Keratinocyte (primary cell): Measurements from ENCODE around the gene NFATC2. TPM values are rescaled to one million over a fixed set of nuclear protein-coding genes. Genes with fewer than 3 reads are reported as not detected.

ENCODE experiments used
- DNase-seq: peaks from one replicate; pipeline ENCODE4 v3.0.0-alpha.2; 2011; ENCODE audit warnings: low read depth, missing footprints, low spot score
- FAIRE-seq: peaks from 2 replicates; lab custom pipeline; 2011; peaks lifted over from hg19 to GRCh38; lab: Jason Lieb, UNC
- H2AFZ ChIP-seq: 2 replicates; pipeline ENCODE4 v1.6.0; 2012; ENCODE audit warnings: low read length, control low read depth, inconsistent platforms; ENCODE audit not compliant: control insufficient read depth
- H3K27ac ChIP-seq: 2 replicates; pipeline ENCODE4 v1.5.1; 2011; ENCODE audit warnings: low read length; ENCODE audit not compliant: control insufficient read depth, insufficient read depth
- H3K27me3 ChIP-seq: 3 replicates; pipeline ENCODE4 v1.6.0; 2011; ENCODE audit warnings: low read length; ENCODE audit not compliant: control insufficient read depth, insufficient read depth; ENCODE audit errors: extremely low read depth
- H3K36me3 ChIP-seq, 2 experiments: 2 replicates in 1 of 2; 3 replicates in 1 of 2; pipeline ENCODE4 v1.5.1; 2011; ENCODE audit warnings: low read length in 2 of 2, mild to moderate bottlenecking in 1 of 2; ENCODE audit not compliant: control insufficient read depth in 2 of 2, insufficient read depth in 2 of 2; ENCODE audit errors: extremely low read depth in 1 of 2
- H3K4me1 ChIP-seq: 3 replicates; pipeline ENCODE4 v1.5.1; 2011; ENCODE audit warnings: low read length; ENCODE audit not compliant: control insufficient read depth, insufficient read depth; ENCODE audit errors: extremely low read depth
- H3K4me2 ChIP-seq: 3 replicates; pipeline ENCODE4 v1.6.0; 2011; ENCODE audit warnings: low read depth, low read length; ENCODE audit not compliant: control insufficient read depth, insufficient read depth; ENCODE audit errors: extremely low read depth
- H3K4me3 ChIP-seq, 3 experiments: fragments of 200-600 bp in 1 of 3; sonication (generic) in 1 of 3; 2 replicates in 2 of 3; 3 replicates in 1 of 3; pipeline ENCODE4 v1.5.1; 2011 to 2016; ENCODE audit warnings: low read length in 3 of 3, mild to moderate bottlenecking in 3 of 3, control low read depth in 2 of 3, inconsistent platforms in 1 of 3, low read depth in 1 of 3, mixed read lengths in 1 of 3, mixed run types in 1 of 3, moderate library complexity in 1 of 3; ENCODE audit not compliant: control insufficient read depth in 2 of 3, insufficient read depth in 2 of 3; ENCODE audit errors: extremely low read depth in 1 of 3
- H3K79me2 ChIP-seq: 2 replicates; pipeline ENCODE4 v1.6.0; 2012; ENCODE audit warnings: low read length; ENCODE audit not compliant: control insufficient read depth, insufficient read depth
- H3K9ac ChIP-seq: 3 replicates; pipeline ENCODE4 v1.6.0; 2011; ENCODE audit warnings: low read length; ENCODE audit not compliant: control insufficient read depth, insufficient read depth; ENCODE audit errors: extremely low read depth
- H3K9me1 ChIP-seq: 3 replicates; pipeline ENCODE4 v1.6.0; 2011; ENCODE audit warnings: low read length; ENCODE audit not compliant: control insufficient read depth, insufficient read depth; ENCODE audit errors: extremely low read depth
- H3K9me3 ChIP-seq: 2 replicates; pipeline ENCODE4 v1.5.1; 2012; ENCODE audit warnings: low read depth, low read length; ENCODE audit not compliant: control insufficient read depth
- H4K20me1 ChIP-seq: 3 replicates; pipeline ENCODE4 v1.6.0; 2011; ENCODE audit warnings: low read length; ENCODE audit not compliant: control insufficient read depth, insufficient read depth; ENCODE audit errors: extremely low read depth
- CTCF ChIP-seq, 3 experiments: IDR thresholded peaks in 1 of 3; conservative IDR thresholded peaks in 1 of 3; optimal IDR thresholded peaks in 1 of 3; 2 replicates in 2 of 3; 3 replicates in 1 of 3; pipeline versions ENCODE3 to v1.5.1; 2011; ENCODE audit warnings: low read length in 3 of 3, mild to moderate bottlenecking in 3 of 3, moderate library complexity in 2 of 3, control low read depth in 1 of 3, inconsistent platforms in 1 of 3; ENCODE audit not compliant: insufficient read depth in 2 of 3; ENCODE audit errors: extremely low read depth in 1 of 3
- EZH2 ChIP-seq: IDR thresholded peaks from one replicate; pipeline ENCODE4 v1.6.1; 2012; ENCODE audit warnings: inconsistent platforms, mild to moderate bottlenecking, low read length, moderate library complexity
- dilution Hi-C: fragments of 300-500 bp; cut with MboI; formaldehyde crosslinking; loops from one replicate; pipeline ENCODE4 v1.7.0; 2020; ENCODE audit warnings: low sequenced_read_pairs; ENCODE audit not compliant: extremely low pct_ligation_motif_present
- polyA plus RNA-seq, 5 experiments: library from polyadenylated mRNA; depleted of rRNA in 3 of 5; stranded (reverse) in 3 of 5; stranded (forward) in 1 of 5; unstranded in 1 of 5; fragments of >200 nt; gene quantifications; 1 replicate in 1 of 5; 2 replicates in 3 of 5; 3 replicates in 1 of 5; pipeline versions ENCODE4 v1.2.1 to v1.2.3, GENCODE V29; 2011 to 2012; ENCODE audit warnings: missing spikeins in 2 of 5, low read depth in 1 of 5, low replicate concordance in 1 of 5

The NFATC2 gene
- polyA plus RNA-seq, 1 donor (not counting 4 experiments of a cell fraction or from before 2014, with no cell fraction given): 0.05 TPM

- H3K27ac ChIP-seq: no peak overlapping the region
- DNase-seq: no peak
- dilution Hi-C loops: no loop called here
Observed at GRCh38 chr20:51423810-51424209, 118.7 kb downstream of the NFATC2 start.

GRCh38 chr20:51423290-51423667, 119.2 kb downstream of the NFATC2 start:
- Histone ChIP-seq H3K36me3 (no peaks in the 10 kb centered on the region), H4K20me1 (no peaks in the 10 kb centered on the region), H3K79me2 (no peaks in the 10 kb centered on the region), H3K9me1 (no peaks in the 10 kb centered on the region), H3K9me3 (no peaks in the 10 kb centered on the region), H3K9ac (no peak overlapping the region), H3K27me3 (peaks cover 43% of the 10 kb centered on the region), H2AFZ (no peak overlapping the region), H3K27ac (no peak overlapping the region), H3K4me2 (no peak overlapping the region), H3K4me1 (no peaks in the 10 kb centered on the region), H3K4me3 (no peak overlapping the region)
- no peak for DNase-seq
- TF ChIP-seq EZH2: no peak
- no peak for TF ChIP-seq CTCF (optimal IDR thresholded peaks at IDR 0.05 in 1 of 3, IDR thresholded peaks at IDR 0.05 in 1 of 3, conservative IDR thresholded peaks at IDR 0.05 in 1 of 3; ENCODE audit: extremely low read depth in 1 of 3, insufficient read depth in 2 of 3, low read length in 3 of 3)
- no peak for FAIRE-seq
- dilution Hi-C loops: no loop called here

More at GRCh38 chr20:51423810-51424209, 118.7 kb downstream of the NFATC2 start:
- Histone ChIP-seq H3K9me1 (no peaks in the 10 kb centered on the region), H3K36me3 (no peaks in the 10 kb centered on the region), H3K4me2 (no peak overlapping the region), H4K20me1 (no peaks in the 10 kb centered on the region), H3K79me2 (no peaks in the 10 kb centered on the region), H3K9me3 (no peaks in the 10 kb centered on the region), H2AFZ (no peak overlapping the region), H3K4me1 (no peaks in the 10 kb centered on the region), H3K27me3 (peaks cover 49% of the 10 kb centered on the region), H3K9ac (no peak overlapping the region), H3K4me3 (no peak overlapping the region)
- FAIRE-seq: no peak
- no peak for TF ChIP-seq CTCF (optimal IDR thresholded peaks at IDR 0.05 in 1 of 3, IDR thresholded peaks at IDR 0.05 in 1 of 3, conservative IDR thresholded peaks at IDR 0.05 in 1 of 3; ENCODE audit: extremely low read depth in 1 of 3, insufficient read depth in 2 of 3, low read length in 3 of 3)
- TF ChIP-seq EZH2: no peak
